CD4-positive, alpha-beta T cell (primary cell): Measurements from ENCODE around the gene PIGK. TPM values are rescaled to one million over a fixed set of nuclear protein-coding genes. Genes with fewer than 3 reads are reported as not detected.

Experiments
- ATAC-seq: fragments of 200-7000 bp; cut with Tn5 transposase; one replicate; pipeline ENCODE4 v1.10.0; 2022; ENCODE audit warnings: mild to moderate bottlenecking; ENCODE audit not compliant: poor library complexity
- CTCF ChIA-PET: fragments of 350-600 bp; sonication (Branson Sonifier 250); formaldehyde crosslinking; loops from one replicate; lab custom pipeline; 2021; ENCODE audit warnings: antibody characterized with exemption, inconsistent platforms; lab: Charles Lee
- POLR2A ChIA-PET: fragments of 350-600 bp; sonication (Branson Sonifier 250); formaldehyde crosslinking; loops from one replicate; lab custom pipeline; 2021; ENCODE audit warnings: antibody characterized with exemption, inconsistent platforms; lab: Charles Lee
- DNase-seq, 14 experiments: peaks; one replicate each; pipeline ENCODE4 v3.0.0-alpha.2; 2013 to 2020; ENCODE audit warnings: mixed read lengths in 2 of 14
- H3K27ac ChIP-seq, 2 donors: one replicate each; pipeline versions ENCODE4 v1.5.1 to v1.7.0; 2013; ENCODE audit warnings: low read length in 2 of 2, low read depth in 1 of 2, mild to moderate bottlenecking in 1 of 2
- H3K27me3 ChIP-seq, 2 experiments: 1 replicate in 1 of 2; 2 replicates in 1 of 2; pipeline versions ENCODE4 v1.6.1 to v1.7.0; 2013; ENCODE audit warnings: low read length in 2 of 2, control low read depth in 1 of 2, mild to moderate bottlenecking in 1 of 2, moderate library complexity in 1 of 2; ENCODE audit not compliant: insufficient read depth in 2 of 2, control insufficient read depth in 1 of 2
- H3K36me3 ChIP-seq: one replicate; pipeline ENCODE4 v1.6.1; 2013; ENCODE audit warnings: low read length, control low read depth; ENCODE audit not compliant: insufficient read depth
- H3K4me1 ChIP-seq: one replicate; pipeline ENCODE4 v1.6.1; 2013; ENCODE audit warnings: low read length, control low read depth; ENCODE audit not compliant: insufficient read depth
- H3K4me3 ChIP-seq: one replicate; pipeline ENCODE4 v1.5.1; 2013; ENCODE audit warnings: mild to moderate bottlenecking, low read length, moderate library complexity
- H3K9me3 ChIP-seq, 2 experiments: 1 replicate in 1 of 2; 2 replicates in 1 of 2; pipeline versions ENCODE4 v1.6.1 to v1.7.0; 2013; ENCODE audit warnings: low read length in 2 of 2, mild to moderate bottlenecking in 2 of 2, control low read depth in 1 of 2, moderate library complexity in 1 of 2; ENCODE audit not compliant: control insufficient read depth in 1 of 2, insufficient read depth in 1 of 2
- H3K27ac Mint-ChIP-seq: one replicate; pipeline ENCODE4 v1.8.0; 2020; ENCODE audit warnings: mixed read lengths
- H3K27me3 Mint-ChIP-seq: one replicate; pipeline ENCODE4 v1.8.0; 2021; ENCODE audit warnings: mixed read lengths
- H3K36me3 Mint-ChIP-seq: one replicate; pipeline ENCODE4 v1.8.0; 2021; ENCODE audit warnings: low read depth, mixed read lengths
- H3K4me1 Mint-ChIP-seq: one replicate; pipeline ENCODE4 v1.8.0; 2021; ENCODE audit warnings: low read depth, mixed read lengths
- H3K4me3 Mint-ChIP-seq: one replicate; pipeline ENCODE4 v1.8.0; 2020; ENCODE audit warnings: mild to moderate bottlenecking, mixed read lengths
- H3K9me3 Mint-ChIP-seq: one replicate; pipeline ENCODE4 v1.8.0; 2020; ENCODE audit warnings: mixed read lengths
- CTCF ChIP-seq: fragments of 200-600 bp; IDR thresholded peaks from one replicate; pipeline ENCODE4 v1.8.0; 2022; ENCODE audit warnings: antibody characterized with exemption, mild to moderate bottlenecking
- intact Hi-C, 2 experiments: fragments of 100-400 bp; cut with DNase I in 1 of 2; cut with micrococcal nuclease in 1 of 2; formaldehyde crosslinking; loops; one replicate each; pipeline versions ENCODE4 v1.15.1 to v1.9.0; 2023 to 2025; cut with DNase I, micrococcal nuclease
- total RNA-seq, 174 experiments: library from RNA in 2 of 174; stranded (reverse) in 2 of 174; gene quantifications; one replicate each; pipeline ENCODE4 v1.2.3 and lab custom pipeline; 2021 to 2026

Gene PIGK
- total RNA-seq, 2 experiments from 2014 or later, result 10.1 to 10.3 TPM

GRCh38 chr1:77156214-77156613 is 63.0 kb downstream of the PIGK start:
- Mint-ChIP-seq H3K27ac (no peak overlapping the region), H3K36me3 (peaks cover 96% of the 10 kb centered on the region)
- no peak for DNase-seq

GRCh38 chr1:77146270-77146669 is 73.0 kb downstream of the PIGK start:
- CTCF ChIA-PET, result no interaction called here

More at GRCh38 chr1:77156214-77156613, 63.0 kb downstream of the PIGK start:
- peaks cover 0 to 11% of the 10 kb centered on the region in 2 experiments for H3K9me3 ChIP-seq
- H3K4me3 ChIP-seq, result no peak overlapping the region
- H3K36me3 ChIP-seq, result peaks cover 25% of the 10 kb centered on the region
- intact Hi-C loops, result no loop called here
- H3K4me1 Mint-ChIP-seq, result peaks cover 10% of the 10 kb centered on the region
- H3K27ac ChIP-seq, result no peak overlapping the region
- ChIA-PET POLR2A (no interaction called here), CTCF (no interaction called here)
- no peaks in the 10 kb centered on the region for H3K27me3 ChIP-seq
- H3K4me3 Mint-ChIP-seq, result no peak overlapping the region
- no peaks in the 10 kb centered on the region for H3K9me3 Mint-ChIP-seq
- H3K4me1 ChIP-seq, result no peaks in the 10 kb centered on the region
- no peak for TF ChIP-seq CTCF
- no peaks in the 10 kb centered on the region for H3K27me3 Mint-ChIP-seq
- no peak for ATAC-seq

GRCh38 chr1:77143529-77144121 is 75.6 kb downstream of the PIGK start:
- intact Hi-C loops, result loop anchor here (1.0 to 10.0 kb wide), 8 partner anchors 541 to 1879 kb away; partner anchors contain the start of gene ZZZ3 (in 1 of the 2)
- Mint-ChIP-seq H3K4me3 (no peak overlapping the region), H3K9me3 (no peaks in the 10 kb centered on the region), H3K27me3 (no peaks in the 10 kb centered on the region), H3K4me1 (peaks cover 8% of the 10 kb centered on the region), H3K27ac (no peak overlapping the region), H3K36me3 (peaks cover 10% of the 10 kb centered on the region)
- Histone ChIP-seq H3K4me3 (no peak overlapping the region), H3K27ac (no peak overlapping the region), H3K27me3 (no peaks in the 10 kb centered on the region), H3K36me3 (no peaks in the 10 kb centered on the region), H3K4me1 (no peaks in the 10 kb centered on the region), H3K9me3 (no peaks in the 10 kb centered on the region)
- ChIA-PET POLR2A (no interaction called here), CTCF (interaction anchor here (0.9 kb wide), 1 partner anchor 390 kb away, joined by 3 read pairs; no protein-coding TSS in a partner anchor)
- DNase-seq (peak in 3 of 14 experiments; percentile 27 to 29 (median 28)), ATAC-seq (no peak)
- peak; percentile 53 for TF ChIP-seq CTCF

More at GRCh38 chr1:77146270-77146669, 73.0 kb downstream of the PIGK start:
- DNase-seq (no peak), ATAC-seq (no peak)
- Mint-ChIP-seq H3K36me3 (peaks cover 12% of the 10 kb centered on the region), H3K4me1 (peaks cover 31% of the 10 kb centered on the region), H3K27me3 (no peaks in the 10 kb centered on the region), H3K4me3 (no peak overlapping the region), H3K9me3 (no peaks in the 10 kb centered on the region), H3K27ac (no peak overlapping the region)
- intact Hi-C loops, result loop anchor here (5.0 to 10.0 kb wide), 5 partner anchors 536 to 1881 kb away; partner anchors contain the start of gene ZZZ3 (in 2 of the 2)
- Histone ChIP-seq H3K9me3 (no peaks in the 10 kb centered on the region), H3K4me1 (no peaks in the 10 kb centered on the region), H3K4me3 (no peak overlapping the region), H3K27me3 (no peaks in the 10 kb centered on the region), H3K27ac (no peak overlapping the region), H3K36me3 (no peaks in the 10 kb centered on the region)
- no peak for TF ChIP-seq CTCF
- POLR2A ChIA-PET, result no interaction called here
